Brain microvascular endothelial cell (primary cell): ENCODE measurements around the gene ERBB4.
"Not testable (repeated sequence)": the region's sequence is repeated elsewhere in the genome, so short reads cannot be mapped to it uniquely, and the experiment has no call there.

ENCODE experiments used
- DNase-seq: peaks from one replicate; pipeline ENCODE4 v3.0.0-alpha.2; 2020
- H3K27ac ChIP-seq: fragments of 250-450 bp; sonication (Bioruptor Pico); 2 replicates; pipeline ENCODE4 v1.5.1; 2020; ENCODE audit warnings: mild to moderate bottlenecking, moderate library complexity
- H3K27me3 ChIP-seq: fragments of 250-450 bp; sonication (Bioruptor Pico); replicated peaks from 2 replicates; pipeline ENCODE4 v1.5.1; 2020; ENCODE audit warnings: mild to moderate bottlenecking
- H3K36me3 ChIP-seq: fragments of 250-450 bp; sonication (Bioruptor Pico); replicated peaks from 2 replicates; pipeline ENCODE4 v1.5.1; 2020; ENCODE audit warnings: mild to moderate bottlenecking
- H3K4me3 ChIP-seq: 2 replicates; pipeline ENCODE4 v1.5.1; 2011; ENCODE audit warnings: low read depth, mild to moderate bottlenecking, control low read depth, low read length, moderate library complexity
- CTCF ChIP-seq: IDR thresholded peaks from 2 replicates; pipeline ENCODE4 v1.5.1; 2011; ENCODE audit warnings: low read depth, mild to moderate bottlenecking, moderate library complexity, low read length, control low read depth, inconsistent platforms; ENCODE audit errors: missing control alignments
- in situ Hi-C: cut with HindIII; loops from 2 replicates; pipeline ENCODE4 v1.10.0; 2017; ENCODE audit warnings: low sequenced_read_pairs, low pct_ligation_motif_present

ERBB4 gene

DNA sequence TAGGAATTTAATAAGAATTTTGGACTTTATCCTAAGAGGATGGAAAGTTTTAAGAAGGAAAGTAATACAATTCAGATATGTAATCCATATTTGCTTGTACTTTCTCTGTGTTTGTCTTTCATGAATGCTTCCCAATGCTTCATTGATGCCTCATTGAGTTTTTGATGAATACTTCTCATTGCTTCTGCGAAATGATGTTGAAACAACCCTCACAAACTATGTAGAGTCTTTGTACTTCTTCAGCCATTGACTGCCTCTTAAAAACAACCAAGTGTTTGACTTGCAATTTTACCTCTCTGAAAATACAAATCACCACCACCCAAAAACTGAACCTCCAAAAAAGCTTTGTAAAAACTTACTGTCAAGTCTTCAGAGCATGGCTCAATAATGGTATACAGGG lies 424.1 kb downstream of the ERBB4 start:
- in situ Hi-C loops: no loop called here
- DNase-seq: no peak
- Histone ChIP-seq H3K36me3 (no peaks in the 10 kb centered on the region), H3K27me3 (no peaks in the 10 kb centered on the region), H3K27ac (no peak overlapping the region), H3K4me3 (no peak overlapping the region)
- TF ChIP-seq CTCF: no peak

DNA sequence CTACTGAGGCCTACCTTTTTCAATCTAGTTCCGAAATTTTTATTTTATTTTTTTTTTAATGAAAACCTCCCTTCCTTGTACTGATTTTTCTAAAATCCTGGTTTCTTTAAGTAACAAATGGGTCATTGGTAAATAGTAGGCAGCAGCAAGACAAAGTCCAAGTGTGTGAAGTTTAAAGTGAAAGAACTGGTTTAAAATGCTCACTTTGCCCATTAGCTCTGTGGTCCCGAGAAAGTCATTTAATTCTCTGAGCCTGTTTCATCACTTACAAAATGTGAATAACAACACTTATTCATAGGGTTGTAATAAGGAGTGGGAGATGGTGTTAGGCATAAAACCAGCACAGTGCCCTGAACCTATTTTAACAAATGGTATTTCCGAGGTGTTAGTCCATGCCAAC lies 426.2 kb downstream of the ERBB4 start:
- in situ Hi-C loops: no loop called here
- Histone ChIP-seq H3K36me3 (no peaks in the 10 kb centered on the region), H3K27ac (no peak overlapping the region), H3K27me3 (no peaks in the 10 kb centered on the region), H3K4me3 (no peak overlapping the region)
- TF ChIP-seq CTCF: no peak
- no peak for DNase-seq

GRCh38 chr2:212109792-212110680 lies 428.6 kb downstream of the ERBB4 start:
- in situ Hi-C loops: no loop called here
- Histone ChIP-seq H3K36me3 (no peaks in the 10 kb centered on the region), H3K4me3 (no peak overlapping the region), H3K27ac (no peak overlapping the region), H3K27me3 (no peaks in the 10 kb centered on the region)
- no peak for DNase-seq
- TF ChIP-seq CTCF: no peak

DNA sequence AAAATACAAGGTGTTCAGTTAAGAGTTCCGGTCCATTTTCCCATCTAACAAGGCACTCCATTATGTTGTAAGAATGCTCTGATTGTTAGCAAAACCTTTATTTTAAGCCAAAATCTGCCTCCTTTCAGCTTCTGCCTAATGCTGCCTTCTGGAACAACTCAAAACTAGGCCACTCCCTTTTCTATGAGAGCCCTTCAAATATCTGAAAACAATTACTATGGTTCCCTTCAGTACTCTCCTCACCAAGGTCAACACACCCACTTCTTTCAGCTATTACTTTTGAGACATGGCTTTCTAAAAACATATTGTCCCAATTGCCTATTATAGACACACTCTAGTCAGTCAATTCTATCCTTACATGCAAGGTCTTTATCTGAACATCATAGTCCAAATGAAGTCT lies 429.4 kb downstream of the ERBB4 start:
- Histone ChIP-seq H3K27me3 (no peaks in the 10 kb centered on the region), H3K4me3 (no peak overlapping the region), H3K36me3 (no peaks in the 10 kb centered on the region), H3K27ac (no peak overlapping the region)
- no peak for TF ChIP-seq CTCF
- no peak for DNase-seq
- in situ Hi-C loops: no loop called here

DNA sequence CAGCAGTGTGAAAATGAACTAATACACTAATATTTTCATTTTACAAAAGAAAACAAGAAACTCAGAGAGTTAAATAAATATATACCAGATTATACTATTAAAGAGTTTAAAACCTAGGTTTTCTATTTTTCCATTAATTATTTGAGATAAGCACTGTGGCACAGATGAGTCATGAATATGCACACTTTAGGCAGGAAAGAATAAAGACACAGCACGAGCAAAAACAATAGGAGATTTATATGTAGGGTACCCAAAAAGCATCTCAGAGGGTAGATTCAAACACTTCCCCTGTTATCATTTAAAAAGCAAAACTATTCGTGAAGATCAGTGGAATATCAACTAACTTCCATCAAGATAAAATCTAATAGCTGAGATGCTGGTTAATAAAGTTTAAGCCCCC lies 430.6 kb downstream of the ERBB4 start:
- Histone ChIP-seq H3K36me3 (no peaks in the 10 kb centered on the region), H3K27ac (no peak overlapping the region), H3K4me3 (no peak overlapping the region), H3K27me3 (no peaks in the 10 kb centered on the region)
- TF ChIP-seq CTCF: no peak
- in situ Hi-C loops: no loop called here
- DNase-seq: no peak

DNA sequence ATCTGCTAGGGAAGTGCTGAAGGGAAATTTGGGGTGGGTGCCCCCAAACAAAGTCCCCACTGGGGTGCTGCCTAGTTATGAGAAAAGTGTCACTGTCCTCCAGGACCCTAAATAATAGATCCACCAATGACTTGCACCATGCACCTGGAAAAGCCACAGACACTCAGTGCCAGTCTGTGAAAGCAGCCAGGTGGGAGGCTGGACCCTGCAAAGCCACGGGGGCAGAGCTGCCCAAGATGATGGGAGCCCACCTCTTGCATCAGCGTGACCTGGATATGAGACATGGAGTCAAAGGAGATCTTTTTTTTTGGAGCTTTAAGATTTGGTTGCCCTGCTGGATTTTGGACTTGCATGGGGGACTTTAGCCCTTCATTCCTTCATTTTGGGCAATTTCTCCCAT lies 431.6 kb downstream of the ERBB4 start:
- TF ChIP-seq CTCF: no peak
- no peak for DNase-seq
- Histone ChIP-seq H3K27ac (no peak overlapping the region), H3K4me3 (no peak overlapping the region), H3K27me3 (no peaks in the 10 kb centered on the region), H3K36me3 (no peaks in the 10 kb centered on the region)
- in situ Hi-C loops: no loop called here

- in situ Hi-C loops, H3K27me3 ChIP-seq, H3K27ac ChIP-seq, H3K36me3 ChIP-seq, H3K4me3 ChIP-seq, DNase-seq: not testable (repeated sequence)
Observed at GRCh38 chr2:212106536-212106935, 432.1 kb downstream of the ERBB4 start.
